Measurements from ENCODE around the gene MBD1. TPM values are rescaled to one million over a fixed set of nuclear protein-coding genes. Genes with fewer than 3 reads are reported as not detected.

Gene MBD1
- polyA plus RNA-seq (2013, experiment 1 of 2), result 34.4 TPM
- polyA plus RNA-seq (2013, experiment 2 of 2), result 35.0 TPM

DNA sequence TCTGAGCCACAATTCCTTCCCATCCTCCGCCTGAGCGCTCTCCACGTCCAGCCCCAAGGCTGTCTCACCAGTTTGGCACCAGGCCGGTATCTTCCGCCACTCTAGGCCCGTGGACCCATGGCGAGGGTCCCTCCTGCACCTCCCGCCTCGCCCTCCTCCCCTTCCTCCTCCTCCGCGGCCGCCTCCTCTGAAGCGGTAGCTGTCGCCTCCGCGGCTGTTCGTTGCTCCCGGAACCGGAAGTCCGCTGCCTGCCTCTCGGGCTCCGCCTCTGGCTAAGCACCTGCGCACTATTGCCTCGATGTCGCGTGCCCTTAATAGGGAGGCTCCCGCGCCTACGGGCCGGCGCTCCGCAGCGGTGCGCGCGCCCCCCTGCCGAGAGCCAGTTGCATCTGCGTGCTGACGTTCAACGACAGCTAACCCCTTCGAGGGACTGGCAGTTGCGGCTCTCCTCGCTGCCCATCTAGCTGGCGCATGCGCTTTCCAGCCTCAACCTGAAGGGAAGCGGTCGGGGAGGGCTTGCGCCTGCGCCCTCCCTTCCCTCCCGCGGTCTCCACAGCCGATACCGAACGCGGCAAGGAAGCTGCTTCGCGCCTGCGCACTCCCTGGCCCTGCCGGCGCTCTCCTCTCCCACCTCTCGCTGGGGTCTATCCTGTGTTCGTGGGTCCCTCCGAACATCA, at the start of gene MBD1:
Gene MBD1, minus strand, starts transcription at position 229 of the 677 bp plus-strand sequence. CDS start 1,531 bp downstream, outside the sequence.
- DNase-seq, result peak; percentile 99
- Histone ChIP-seq H2BK15ac (ENCODE audit: low read depth, poor library complexity, severe bottlenecking) (peak within 1 kb of the TSS; percentile 86), H4K8ac (ENCODE audit: low read length) (peak within 1 kb of the TSS; percentile 100), H3K4me3 (ENCODE audit: insufficient read depth in 1 of 2, low read depth in 1 of 2, low read length in 2 of 2) (peak within 1 kb of the TSS; percentile 82 to 97), H2BK12ac (ENCODE audit: low read length in 2 of 2) (peak within 1 kb of the TSS; percentile 7 to 40), H3K9me3 (ENCODE audit: control insufficient read depth, low read length) (no peaks in the 10 kb centered on the region), H3K36me3 (ENCODE audit: control insufficient read depth in 1 of 2, insufficient read depth in 2 of 2, low read depth in 1 of 2, low read length in 2 of 2) (peaks cover 52 to 62% of the 10 kb centered on the region in 2 experiments), H3K9ac (ENCODE audit: low read length) (peak within 1 kb of the TSS; percentile 96), H4K91ac (ENCODE audit: low read length) (peak within 1 kb of the TSS; percentile 98), H2BK5ac (ENCODE audit: low read depth, low read length, poor library complexity, severe bottlenecking) (no peak within 1 kb of the TSS), H3K4me1 (ENCODE audit: control insufficient read depth, insufficient read depth, low read depth, low read length) (peaks cover 22% of the 10 kb centered on the region), H2BK120ac (ENCODE audit: low read depth, low read length) (no peak within 1 kb of the TSS), H2AFZ (ENCODE audit: low read depth, low read length) (peak within 1 kb of the TSS; percentile 94), H3K14ac (ENCODE audit: low read length in 2 of 2) (peak within 1 kb of the TSS in 1 of 2 experiments; percentile 99), H3K18ac (ENCODE audit: low read depth in 1 of 2, low read length in 2 of 2) (peak within 1 kb of the TSS; percentile 96 to 99), H3K4ac (ENCODE audit: low read depth in 1 of 2, low read length in 2 of 2) (peak within 1 kb of the TSS; percentile 90 to 96), H3K27ac (ENCODE audit: low read length, poor library complexity, severe bottlenecking) (peak within 1 kb of the TSS; percentile 85), H3K23ac (ENCODE audit: low read length in 2 of 2) (peak within 1 kb of the TSS; percentile 60 to 66), H2AK5ac (ENCODE audit: low read length, severe bottlenecking) (peak within 1 kb of the TSS; percentile 96), H3K4me2 (ENCODE audit: low read length, poor library complexity, severe bottlenecking) (peak within 1 kb of the TSS; percentile 95), H3K79me1 (replicated peaks; ENCODE audit: low read length, poor library complexity, severe bottlenecking) (peaks cover 36% of the 10 kb centered on the region), H3K27me3 (ENCODE audit: control insufficient read depth in 1 of 2, insufficient read depth in 1 of 2, low read length in 2 of 2) (no peaks in the 10 kb centered on the region)
- under 1% methylated on average over 63 of the region's 63 CpGs for WGBS

DNA sequence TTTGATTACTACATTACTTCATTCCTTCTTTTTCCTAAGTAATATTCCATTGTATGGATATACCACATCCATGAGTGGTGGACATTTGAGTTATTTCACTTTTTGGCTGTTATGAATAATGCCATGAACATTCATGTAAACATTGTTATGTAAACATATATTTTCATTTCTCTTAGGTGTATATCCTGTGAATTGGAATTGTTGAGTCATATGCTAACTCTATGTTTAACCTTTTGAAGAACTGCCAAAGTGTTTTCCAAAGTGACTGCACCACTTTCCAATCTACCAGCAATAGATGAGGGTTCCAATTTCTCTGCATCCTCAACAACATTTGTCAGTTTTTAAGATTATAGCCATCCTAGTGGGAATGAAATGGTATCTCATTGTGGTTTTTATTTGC, 48.9 kb upstream of the MBD1 start:
- Histone ChIP-seq H3K18ac (ENCODE audit: low read depth in 1 of 2, low read length in 2 of 2) (no peak overlapping the region), H3K9ac (ENCODE audit: low read length) (no peak overlapping the region), H4K91ac (ENCODE audit: low read length) (no peak overlapping the region), H3K36me3 (ENCODE audit: control insufficient read depth in 1 of 2, insufficient read depth in 2 of 2, low read depth in 1 of 2, low read length in 2 of 2) (no peaks in the 10 kb centered on the region), H3K9me3 (ENCODE audit: control insufficient read depth, low read length) (no peaks in the 10 kb centered on the region), H3K27ac (ENCODE audit: low read length, poor library complexity, severe bottlenecking) (no peak overlapping the region), H3K23ac (ENCODE audit: low read length in 2 of 2) (no peak overlapping the region), H3K79me1 (replicated peaks; ENCODE audit: low read length, poor library complexity, severe bottlenecking) (no peaks in the 10 kb centered on the region), H2AFZ (ENCODE audit: low read depth, low read length) (no peak overlapping the region), H3K4me2 (ENCODE audit: low read length, poor library complexity, severe bottlenecking) (no peak overlapping the region), H3K27me3 (ENCODE audit: control insufficient read depth in 1 of 2, insufficient read depth in 1 of 2, low read length in 2 of 2) (peaks cover 0 to 7% of the 10 kb centered on the region in 2 experiments), H3K4me3 (ENCODE audit: insufficient read depth in 1 of 2, low read depth in 1 of 2, low read length in 2 of 2) (no peak overlapping the region), H2BK12ac (ENCODE audit: low read length in 2 of 2) (no peak overlapping the region), H3K4ac (ENCODE audit: low read depth in 1 of 2, low read length in 2 of 2) (no peak overlapping the region), H2AK5ac (ENCODE audit: low read length, severe bottlenecking) (no peak overlapping the region), H3K14ac (ENCODE audit: low read length in 2 of 2) (no peak overlapping the region), H2BK15ac (ENCODE audit: low read depth, poor library complexity, severe bottlenecking) (no peak overlapping the region), H3K4me1 (ENCODE audit: control insufficient read depth, insufficient read depth, low read depth, low read length) (no peaks in the 10 kb centered on the region), H2BK120ac (ENCODE audit: low read depth, low read length) (no peak overlapping the region), H2BK5ac (ENCODE audit: low read depth, low read length, poor library complexity, severe bottlenecking) (no peak overlapping the region), H4K8ac (ENCODE audit: low read length) (no peak overlapping the region)
- no peak for DNase-seq

- Histone ChIP-seq H4K91ac (ENCODE audit: low read length) (no peak overlapping the region), H3K18ac (ENCODE audit: low read depth in 1 of 2, low read length in 2 of 2) (no peak overlapping the region), H2AK5ac (ENCODE audit: low read length, severe bottlenecking) (no peak overlapping the region), H2BK120ac (ENCODE audit: low read depth, low read length) (no peak overlapping the region), H3K4me2 (ENCODE audit: low read length, poor library complexity, severe bottlenecking) (no peak overlapping the region), H3K4me1 (ENCODE audit: control insufficient read depth, insufficient read depth, low read depth, low read length) (no peaks in the 10 kb centered on the region), H3K79me1 (replicated peaks; ENCODE audit: low read length, poor library complexity, severe bottlenecking) (no peaks in the 10 kb centered on the region), H2AFZ (ENCODE audit: low read depth, low read length) (no peak overlapping the region), H3K9ac (ENCODE audit: low read length) (no peak overlapping the region), H3K27ac (ENCODE audit: low read length, poor library complexity, severe bottlenecking) (no peak overlapping the region), H3K4ac (ENCODE audit: low read depth in 1 of 2, low read length in 2 of 2) (no peak overlapping the region), H3K4me3 (ENCODE audit: insufficient read depth in 1 of 2, low read depth in 1 of 2, low read length in 2 of 2) (no peak overlapping the region), H3K14ac (ENCODE audit: low read length in 2 of 2) (no peak overlapping the region), H3K36me3 (ENCODE audit: control insufficient read depth in 1 of 2, insufficient read depth in 2 of 2, low read depth in 1 of 2, low read length in 2 of 2) (no peaks in the 10 kb centered on the region), H2BK15ac (ENCODE audit: low read depth, poor library complexity, severe bottlenecking) (no peak overlapping the region), H3K27me3 (ENCODE audit: control insufficient read depth in 1 of 2, insufficient read depth in 1 of 2, low read length in 2 of 2) (peaks cover 3 to 11% of the 10 kb centered on the region in 2 experiments), H3K23ac (ENCODE audit: low read length in 2 of 2) (no peak overlapping the region), H2BK12ac (ENCODE audit: low read length in 2 of 2) (no peak overlapping the region), H4K8ac (ENCODE audit: low read length) (no peak overlapping the region), H3K9me3 (ENCODE audit: control insufficient read depth, low read length) (no peaks in the 10 kb centered on the region), H2BK5ac (ENCODE audit: low read depth, low read length, poor library complexity, severe bottlenecking) (no peak overlapping the region)
- 76% methylated on average over 2 of the region's 3 CpGs for WGBS
- DNase-seq, result no peak
Observed at GRCh38 chr18:50327983-50328382, 46.7 kb upstream of the MBD1 start.

- H3K4me1 ChIP-seq (ENCODE audit: control insufficient read depth, insufficient read depth, low read depth, low read length), result no peaks in the 10 kb centered on the region
- H2AFZ ChIP-seq (ENCODE audit: low read depth, low read length), result no peak overlapping the region
- no peak overlapping the region for H3K14ac ChIP-seq (ENCODE audit: low read length in 2 of 2)
- H3K23ac ChIP-seq (ENCODE audit: low read length in 2 of 2), result no peak overlapping the region
- 86% methylated on average over 3 of the region's 5 CpGs for WGBS
- H3K4ac ChIP-seq (ENCODE audit: low read depth in 1 of 2, low read length in 2 of 2), result no peak overlapping the region
- no peak overlapping the region for H3K4me2 ChIP-seq (ENCODE audit: low read length, poor library complexity, severe bottlenecking)
- H3K27me3 ChIP-seq (ENCODE audit: control insufficient read depth in 1 of 2, insufficient read depth in 1 of 2, low read length in 2 of 2), result peaks cover 3 to 5% of the 10 kb centered on the region in 2 experiments
- H3K4me3 ChIP-seq (ENCODE audit: insufficient read depth in 1 of 2, low read depth in 1 of 2, low read length in 2 of 2), result no peak overlapping the region
- H3K9me3 ChIP-seq (ENCODE audit: control insufficient read depth, low read length), result no peaks in the 10 kb centered on the region
- no peaks in the 10 kb centered on the region for H3K36me3 ChIP-seq (ENCODE audit: control insufficient read depth in 1 of 2, insufficient read depth in 2 of 2, low read depth in 1 of 2, low read length in 2 of 2)
- no peak overlapping the region for H2BK5ac ChIP-seq (ENCODE audit: low read depth, low read length, poor library complexity, severe bottlenecking)
- DNase-seq, result no peak
- H3K79me1 ChIP-seq (replicated peaks; ENCODE audit: low read length, poor library complexity, severe bottlenecking), result no peaks in the 10 kb centered on the region
- no peak overlapping the region for H2BK120ac ChIP-seq (ENCODE audit: low read depth, low read length)
- no peak overlapping the region for H2BK12ac ChIP-seq (ENCODE audit: low read length in 2 of 2)
- no peak overlapping the region for H4K8ac ChIP-seq (ENCODE audit: low read length)
- H2AK5ac ChIP-seq (ENCODE audit: low read length, severe bottlenecking), result no peak overlapping the region
- H3K27ac ChIP-seq (ENCODE audit: low read length, poor library complexity, severe bottlenecking), result no peak overlapping the region
- H3K18ac ChIP-seq (ENCODE audit: low read depth in 1 of 2, low read length in 2 of 2), result no peak overlapping the region
- no peak overlapping the region for H2BK15ac ChIP-seq (ENCODE audit: low read depth, poor library complexity, severe bottlenecking)
- H3K9ac ChIP-seq (ENCODE audit: low read length), result no peak overlapping the region
- H4K91ac ChIP-seq (ENCODE audit: low read length), result no peak overlapping the region
Observed at GRCh38 chr18:50320719-50321118, 39.4 kb upstream of the MBD1 start.

Measured in mesenchymal stem cell (in vitro differentiated cells and primary cell).